T-helper 2 cell (primary cell): ENCODE results near the gene HNMT.
"Not testable (repeated sequence)": the region's sequence is repeated elsewhere in the genome, so short reads cannot be mapped to it uniquely, and the experiment has no call there.

Experiments
- DNase-seq, 5 experiments: peaks; one replicate each; pipeline versions ENCODE4 v3.0.0 to v3.0.0-alpha.2; 2012 to 2022

The HNMT gene

GRCh38 chr2:137946227-137946626, 18.0 kb upstream of the HNMT start:
- DNase-seq, result no peak

- DNase-seq, result no peak
Observed at GRCh38 chr2:137947032-137947727, 17.1 kb upstream of the HNMT start.

GRCh38 chr2:137947728-137948336, 16.4 kb upstream of the HNMT start:
- peak in 2 of 5 experiments; percentile 1 to 7 for DNase-seq

- no peak for DNase-seq
Observed at GRCh38 chr2:137948894-137949293, 15.4 kb upstream of the HNMT start.

GRCh38 chr2:137950238-137950637, 14.0 kb upstream of the HNMT start:
- DNase-seq, result no peak

- DNase-seq, result no peak
Observed at GRCh38 chr2:137951586-137951985, 12.7 kb upstream of the HNMT start.

- peak in 1 of 5 experiments; percentile 38 for DNase-seq
Observed at GRCh38 chr2:137952586-137953129, 11.6 kb upstream of the HNMT start.

- no peak for DNase-seq
Observed at GRCh38 chr2:137955536-137955935, 8.7 kb upstream of the HNMT start.

GRCh38 chr2:137957033-137957432, 7.2 kb upstream of the HNMT start:
- no peak for DNase-seq

- no peak for DNase-seq
Observed at GRCh38 chr2:137959166-137959565, 5.1 kb upstream of the HNMT start.

GRCh38 chr2:137960223-137960622, 4.0 kb upstream of the HNMT start:
- no peak for DNase-seq

- no peak for DNase-seq
Observed at GRCh38 chr2:137961602-137962001, 2.7 kb upstream of the HNMT start.

GRCh38 chr2:137963535-137964065, 673 bp upstream of the HNMT start:
- no peak for DNase-seq

GRCh38 chr2:137964859-137965459, 686 bp downstream of the HNMT start:
- DNase-seq, result no peak

GRCh38 chr2:137966043-137966442, 1.8 kb downstream of the HNMT start:
- DNase-seq, result no peak

GRCh38 chr2:137967042-137967441, 2.8 kb downstream of the HNMT start:
- no peak for DNase-seq

GRCh38 chr2:137968477-137969417, 4.5 kb downstream of the HNMT start:
- no peak for DNase-seq

GRCh38 chr2:137969418-137969765, 5.1 kb downstream of the HNMT start:
- DNase-seq, result no peak

- no peak for DNase-seq
Observed at GRCh38 chr2:137969876-137970275, 5.6 kb downstream of the HNMT start.

- not testable (repeated sequence) for DNase-seq
Observed at GRCh38 chr2:137971259-137971658, 7.0 kb downstream of the HNMT start.

GRCh38 chr2:137973280-137973679, 9.0 kb downstream of the HNMT start:
- DNase-seq, result no peak
